HG02610 (cell line): ENCODE results near the gene RAPGEF1.
A peak's percentile ranks its signal among the peaks of the same experiment; 100 is the strongest.
"Not testable (repeated sequence)": the region's sequence is repeated elsewhere in the genome, so short reads cannot be mapped to it uniquely, and the experiment has no call there.

ENCODE experiments used
- ATAC-seq: cut with Tn5 transposase; IDR thresholded peaks from one replicate; pipeline ENCODE4 v1.9.1; 2021; ENCODE audit warnings: mild to moderate bottlenecking, moderate library complexity; ENCODE audit not compliant: unreplicated experiment

The RAPGEF1 gene

DNA sequence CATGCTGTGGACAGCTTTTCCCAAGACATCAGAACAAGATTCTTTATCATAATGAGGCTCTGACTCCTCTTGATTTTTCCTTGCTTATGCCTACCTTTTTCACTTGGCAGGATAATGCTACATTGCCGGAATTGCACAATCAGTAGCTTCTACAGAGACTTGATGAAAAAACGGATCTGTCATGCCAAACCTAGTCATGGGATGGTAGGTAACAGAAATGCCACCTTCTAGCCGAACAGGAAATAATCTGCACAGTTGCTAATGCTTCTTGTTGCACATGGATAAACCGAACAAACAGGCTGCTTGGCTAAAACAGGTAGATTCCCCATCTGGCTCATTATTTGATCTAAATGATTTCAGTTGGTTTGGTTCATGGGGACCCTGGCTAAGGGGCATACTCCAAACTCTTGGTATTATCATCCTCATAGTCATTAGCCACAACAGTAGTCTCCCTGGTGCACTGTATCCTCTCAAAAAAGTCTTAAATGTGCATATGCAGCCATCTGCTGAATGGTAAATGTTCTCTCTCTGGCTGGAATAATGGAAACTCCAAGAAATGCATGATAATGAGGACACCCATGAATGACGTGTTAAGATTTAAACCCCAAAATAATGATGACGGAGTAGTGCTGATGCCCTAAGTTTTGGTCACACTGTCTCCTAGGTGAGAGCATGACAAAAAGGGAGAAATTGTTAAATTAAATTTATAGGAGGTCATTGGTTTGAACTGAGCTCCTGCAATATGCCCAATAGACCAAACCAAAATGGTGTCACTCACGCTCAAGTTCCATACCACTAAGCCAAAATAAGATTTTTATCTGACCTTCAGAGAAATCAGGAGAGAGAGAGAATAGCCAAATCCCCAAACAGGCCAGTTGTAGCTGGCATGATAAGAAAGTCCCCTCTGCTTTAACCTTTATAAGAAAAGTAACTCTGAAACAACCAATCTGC lies 47.0 kb downstream of the RAPGEF1 start:
- no peak for ATAC-seq

DNA sequence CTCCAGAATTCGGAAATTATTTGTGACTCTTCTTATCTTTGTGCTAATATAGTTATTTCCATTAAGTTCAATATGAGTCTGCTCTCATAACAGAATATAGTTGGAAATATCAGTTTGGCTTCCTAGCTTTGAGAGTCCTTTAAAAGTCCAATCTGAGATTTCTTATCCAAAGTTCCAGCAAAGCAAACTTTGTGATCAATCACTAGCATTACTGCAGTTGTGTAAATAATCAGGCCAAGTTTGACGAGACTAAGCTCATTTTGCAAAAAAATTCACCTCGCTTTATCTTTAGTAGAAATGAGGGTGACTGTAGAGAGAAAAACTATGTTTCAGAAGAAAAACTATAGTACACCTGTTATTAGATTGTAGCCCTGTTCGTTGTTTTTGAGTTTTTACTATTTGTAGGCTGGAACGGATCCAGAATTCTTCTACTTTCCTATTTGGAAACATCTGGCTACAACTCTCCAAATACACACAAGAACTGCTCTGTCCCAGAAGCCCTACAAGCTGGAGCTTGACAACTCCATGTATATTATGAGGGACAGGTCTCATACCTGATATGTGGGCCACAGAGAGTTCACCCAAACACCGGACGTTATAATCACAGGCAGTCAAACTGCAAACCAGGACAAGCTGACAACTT lies 47.8 kb downstream of the RAPGEF1 start:
- no peak for ATAC-seq

DNA sequence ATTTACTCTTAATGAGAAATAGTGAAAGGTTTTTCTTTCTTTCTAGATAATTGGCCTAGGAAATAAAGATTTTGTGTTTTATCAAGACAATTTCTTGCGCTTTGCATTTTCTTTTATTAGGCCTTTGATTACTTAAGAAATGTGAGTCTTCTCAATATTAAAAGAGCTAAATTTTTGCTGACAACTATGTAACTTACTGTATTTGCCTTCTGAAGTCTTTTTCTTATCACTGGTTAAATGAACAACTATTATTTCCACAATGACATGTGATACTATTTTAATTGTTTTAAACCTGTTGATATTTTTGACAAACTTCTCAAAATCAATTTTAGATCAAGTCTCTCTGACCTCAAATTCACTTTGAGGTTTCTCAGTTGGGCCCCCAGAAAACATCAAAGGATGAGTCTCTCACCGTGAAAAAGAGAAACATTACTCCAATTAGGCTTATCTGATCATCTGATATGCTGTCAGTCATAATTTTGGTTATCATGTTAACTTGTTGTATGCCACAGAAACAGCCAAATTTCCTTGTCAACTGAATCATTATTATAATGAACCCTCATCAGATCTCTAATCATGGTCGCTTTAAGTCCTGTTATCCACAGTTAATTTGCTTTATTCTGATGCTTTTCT lies 48.8 kb downstream of the RAPGEF1 start:
- no peak for ATAC-seq

GRCh38 chr9:131690462-131690861 lies 49.4 kb downstream of the RAPGEF1 start:
- ATAC-seq = no peak

GRCh38 chr9:131688377-131688776 lies 51.5 kb downstream of the RAPGEF1 start:
- no peak for ATAC-seq

DNA sequence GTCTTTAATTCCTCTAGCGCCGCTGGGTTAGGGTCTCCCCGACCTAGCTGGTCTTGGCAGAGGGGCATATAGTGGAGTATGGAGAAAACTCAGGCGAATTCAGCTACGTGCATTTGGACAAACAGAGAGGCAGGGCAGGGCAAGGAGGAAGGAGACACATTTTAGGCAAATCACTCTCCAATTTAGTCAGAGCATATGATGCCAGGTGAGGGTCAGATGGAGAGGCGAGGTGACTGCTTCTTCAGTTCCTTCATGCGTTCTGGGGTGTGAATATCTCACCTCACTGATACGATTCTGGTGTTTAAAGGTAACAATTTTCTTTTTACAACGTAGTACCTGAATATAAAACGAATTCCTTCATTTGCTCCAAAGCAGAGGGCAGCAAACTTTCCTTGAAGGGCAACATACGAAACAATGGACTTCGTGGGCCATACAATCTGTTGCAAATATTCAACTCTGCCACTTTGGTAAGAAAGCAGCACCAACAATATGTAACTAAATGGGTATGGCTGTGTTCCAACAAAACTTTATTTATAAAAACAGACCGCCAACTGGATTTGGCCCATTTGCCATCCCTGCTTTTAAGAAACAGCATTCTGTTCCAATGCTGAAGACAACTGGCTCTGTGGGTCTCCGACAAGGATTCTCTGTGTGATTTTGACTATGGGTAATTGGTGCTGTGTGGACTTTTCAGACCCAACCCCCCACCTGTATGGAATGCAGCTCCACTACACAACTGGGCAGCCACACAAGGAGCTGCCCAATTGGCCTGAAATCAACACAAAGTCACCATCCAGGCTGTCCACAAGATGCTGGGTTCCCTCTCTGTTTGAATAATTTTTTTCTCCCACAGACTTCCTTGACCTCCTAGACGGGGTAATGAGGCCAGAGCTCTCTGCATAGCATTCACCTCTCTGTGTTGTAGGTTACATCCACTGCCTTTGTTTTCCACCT lies 53.8 kb downstream of the RAPGEF1 start:
- no peak for ATAC-seq

DNA sequence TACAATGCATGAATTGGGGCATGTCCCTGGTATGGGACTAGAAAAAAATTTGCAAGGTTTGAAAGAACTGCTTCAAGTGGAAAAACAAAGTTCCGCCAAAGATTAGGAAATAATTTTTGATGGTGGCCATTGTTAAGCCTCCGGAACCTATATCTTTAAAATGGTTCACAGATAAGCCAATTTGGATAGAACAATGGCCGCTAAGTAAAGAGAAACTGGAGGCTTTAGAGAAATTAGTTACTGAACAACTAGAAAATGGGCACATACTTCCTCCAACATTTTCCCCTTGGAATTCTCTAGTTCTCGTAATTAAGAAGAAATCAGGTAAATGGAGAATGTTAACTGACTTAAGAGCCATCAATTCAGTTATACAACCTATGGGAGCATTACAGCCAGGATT lies 56.8 kb downstream of the RAPGEF1 start:
- ATAC-seq = not testable (repeated sequence)

DNA sequence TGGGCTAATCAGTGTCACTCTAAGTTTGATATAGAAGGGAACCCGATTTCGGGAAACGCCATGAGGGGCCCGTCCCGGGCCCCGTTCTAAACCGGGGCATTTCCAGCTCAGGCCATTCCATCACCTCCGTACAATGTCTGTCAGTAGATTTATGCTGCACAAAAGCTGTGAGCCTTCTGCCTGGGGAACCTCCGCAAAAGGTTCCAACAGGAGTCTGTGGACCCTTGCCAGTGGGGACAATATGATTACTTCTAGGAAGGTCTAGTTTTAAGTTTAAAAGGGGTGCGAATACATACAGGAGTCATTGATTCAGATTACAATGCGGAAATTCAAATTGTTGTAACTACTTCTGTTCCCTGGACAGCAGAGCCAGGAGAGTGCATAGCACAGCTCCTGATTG lies 57.6 kb downstream of the RAPGEF1 start:
- no peak for ATAC-seq

GRCh38 chr9:131681826-131682225 lies 58.0 kb downstream of the RAPGEF1 start:
- ATAC-seq = not testable (repeated sequence)

GRCh38 chr9:131681108-131681507 lies 58.8 kb downstream of the RAPGEF1 start:
- not testable (repeated sequence) for ATAC-seq

DNA sequence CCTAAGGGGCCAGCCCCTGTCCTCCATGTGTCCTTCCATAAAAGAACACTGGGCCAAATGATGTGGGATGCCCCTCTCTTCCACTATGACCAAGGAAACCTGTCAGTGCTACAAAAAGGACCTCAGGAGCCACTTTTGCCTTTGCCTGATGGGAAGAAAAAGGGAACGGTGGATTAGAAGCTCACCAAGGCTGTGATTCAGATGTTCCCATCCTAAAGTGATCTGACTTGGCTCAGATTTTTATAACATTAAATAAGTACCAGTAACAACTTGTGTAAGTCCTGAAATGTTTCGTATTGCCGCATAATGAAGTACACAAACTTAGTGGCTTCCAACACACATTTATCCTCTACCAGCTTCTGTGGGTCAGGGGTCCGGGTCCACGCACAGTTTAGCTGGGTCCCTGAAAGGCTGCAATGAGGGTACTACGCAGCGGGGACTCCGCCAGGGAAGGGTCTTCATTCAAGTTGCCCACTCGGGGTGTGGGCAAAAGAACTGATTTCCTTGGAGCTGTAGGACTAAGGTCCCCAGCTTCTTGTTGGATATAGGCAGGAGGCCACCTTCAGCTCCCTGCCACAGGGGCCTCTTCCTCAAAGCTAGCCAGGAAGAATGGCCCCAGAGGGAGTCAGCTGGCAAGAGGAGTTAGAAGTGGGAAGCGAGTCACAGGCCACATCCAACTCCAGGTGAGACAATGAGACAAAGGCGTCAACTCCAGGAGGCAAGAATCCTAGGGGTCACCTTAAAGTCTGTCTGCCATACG lies 60.4 kb downstream of the RAPGEF1 start:
- ATAC-seq = no peak

DNA sequence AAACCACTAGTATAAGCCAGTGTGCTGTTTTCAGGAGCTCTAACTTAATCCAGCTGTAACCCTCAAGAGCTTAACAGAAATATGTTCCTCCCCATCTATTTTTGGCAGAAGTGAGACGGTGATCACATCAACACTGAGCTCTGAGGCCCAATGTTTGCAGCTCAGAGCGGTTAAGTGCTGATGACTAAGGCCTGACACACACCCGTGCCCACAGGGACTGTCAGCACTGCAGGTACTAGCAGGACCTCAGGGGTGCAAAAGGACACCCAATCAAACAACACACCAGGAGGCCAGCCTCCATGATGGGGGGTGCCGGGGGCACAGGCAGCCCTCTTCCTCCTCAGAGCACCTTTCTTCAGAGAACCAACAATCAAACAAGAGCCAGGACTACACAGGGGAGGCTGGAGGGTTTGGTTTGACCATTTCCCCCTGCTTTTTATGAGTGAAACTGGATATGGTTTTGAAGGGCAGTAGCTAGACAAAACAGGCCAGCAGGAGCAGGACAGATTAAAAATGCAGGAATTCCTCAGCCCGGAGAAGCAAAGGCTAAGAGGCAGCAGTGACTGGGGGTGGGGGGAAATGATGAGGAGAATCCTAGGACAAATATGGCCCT lies 61.3 kb downstream of the RAPGEF1 start:
- ATAC-seq = peak; percentile 89

GRCh38 chr9:131677444-131678180 lies 62.3 kb downstream of the RAPGEF1 start:
- ATAC-seq = no peak

DNA sequence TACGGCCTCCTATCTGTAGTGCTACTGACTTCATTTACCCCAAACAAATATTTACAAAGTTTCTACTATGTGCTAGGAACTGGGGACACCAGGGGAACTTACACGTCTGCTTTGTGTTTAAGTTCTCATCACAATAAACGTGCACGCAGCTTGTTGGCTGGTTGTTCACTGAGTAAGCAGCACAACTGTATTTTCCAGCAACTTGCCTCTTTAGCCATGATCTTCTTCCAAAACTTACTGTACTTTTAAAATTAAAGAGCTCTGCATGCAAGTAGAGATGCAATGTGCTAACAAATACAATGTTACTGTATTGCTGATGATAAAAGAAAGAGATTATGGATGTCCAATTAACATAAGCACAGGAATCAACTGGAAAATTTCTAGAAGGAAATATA lies 62.8 kb downstream of the RAPGEF1 start:
- no peak for ATAC-seq

- ATAC-seq = peak; percentile 39
These were observed 63.4 kb downstream of the RAPGEF1 start for GRCh38 chr9:131676431-131676972.

DNA sequence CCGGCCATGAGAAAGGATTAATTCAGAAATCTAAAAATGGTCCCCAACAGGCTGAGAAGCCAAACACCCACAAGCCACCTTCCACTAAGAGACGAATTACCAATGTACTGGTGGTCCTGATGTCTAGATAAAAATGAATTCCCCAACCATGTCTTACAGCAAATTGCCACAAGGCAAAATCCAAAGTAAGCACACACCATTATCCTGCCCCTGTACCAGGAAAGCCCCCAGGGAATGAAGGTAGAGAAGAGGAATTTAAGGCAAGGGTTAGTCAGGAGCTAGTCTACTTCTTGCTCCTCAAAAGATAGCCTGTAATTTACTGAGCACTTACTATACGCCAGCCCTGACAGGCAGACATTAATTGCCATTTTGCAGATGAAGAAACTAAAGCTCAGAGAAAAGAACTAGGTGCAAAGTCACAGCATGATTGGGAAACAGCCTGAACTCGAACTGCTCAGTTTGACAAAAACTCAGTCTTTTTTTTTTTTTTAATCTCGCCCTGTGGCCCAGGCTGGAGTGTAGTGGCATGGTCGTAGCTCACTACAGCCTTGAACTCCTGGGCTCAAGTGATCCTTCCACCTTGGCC lies 64.3 kb downstream of the RAPGEF1 start:
- no peak for ATAC-seq

- ATAC-seq = no peak
These were observed 65.2 kb downstream of the RAPGEF1 start for GRCh38 chr9:131674425-131675421.
